Cerebellar nuclear complex (tissue), 1 donor: ENCODE results near the gene SLC37A1.
A peak's percentile ranks its signal among the peaks of the same experiment; 100 is the strongest.

Experiments
- DNase-seq, 2 experiments: peaks; one replicate each; lab custom pipeline; 2025; lab: John Stamatoyannopoulos, UW

SLC37A1 gene

GRCh38 chr21:42479582-42479981, 34.1 kb upstream of the SLC37A1 start:
- DNase-seq: no peak

GRCh38 chr21:42480736-42481135, 32.9 kb upstream of the SLC37A1 start:
- no peak for DNase-seq

- no peak for DNase-seq
Observed at GRCh38 chr21:42481169-42481568, 32.5 kb upstream of the SLC37A1 start.

- DNase-seq: no peak
Observed at GRCh38 chr21:42484966-42485365, 28.7 kb upstream of the SLC37A1 start.

GRCh38 chr21:42486072-42486471, 27.6 kb upstream of the SLC37A1 start:
- DNase-seq: no peak

GRCh38 chr21:42486531-42486930, 27.1 kb upstream of the SLC37A1 start:
- DNase-seq: no peak

GRCh38 chr21:42489006-42489563, 24.6 kb upstream of the SLC37A1 start:
- no peak for DNase-seq

GRCh38 chr21:42489991-42490390, 23.7 kb upstream of the SLC37A1 start:
- no peak for DNase-seq

- DNase-seq: no peak
Observed at GRCh38 chr21:42490720-42491119, 22.9 kb upstream of the SLC37A1 start.

GRCh38 chr21:42491328-42491727, 22.3 kb upstream of the SLC37A1 start:
- no peak for DNase-seq

- no peak for DNase-seq
Observed at GRCh38 chr21:42492201-42492600, 21.5 kb upstream of the SLC37A1 start.

- DNase-seq: no peak
Observed at GRCh38 chr21:42493109-42494060, 20.3 kb upstream of the SLC37A1 start.

- no peak for DNase-seq
Observed at GRCh38 chr21:42495027-42495426, 18.6 kb upstream of the SLC37A1 start.

- no peak for DNase-seq
Observed at GRCh38 chr21:42495765-42496119, 17.9 kb upstream of the SLC37A1 start.

- peak; percentile 98 to 99 for DNase-seq
Observed at GRCh38 chr21:42496120-42496838, 17.4 kb upstream of the SLC37A1 start, which contains the start of gene RSPH1. TSS of gene RSPH1 (minus strand) at chr21:42496224. CDS start at chr21:42496186, 38 bp downstream.

- no peak for DNase-seq
Observed at GRCh38 chr21:42496839-42497202, 16.8 kb upstream of the SLC37A1 start.

- no peak for DNase-seq
Observed at GRCh38 chr21:42498012-42498411, 15.6 kb upstream of the SLC37A1 start.

- DNase-seq: no peak
Observed at GRCh38 chr21:42499444-42500112, 14.1 kb upstream of the SLC37A1 start.

GRCh38 chr21:42500225-42500624, 13.4 kb upstream of the SLC37A1 start:
- DNase-seq: no peak

- no peak for DNase-seq
Observed at GRCh38 chr21:42500736-42501135, 12.9 kb upstream of the SLC37A1 start.

GRCh38 chr21:42503711-42504110, 9.9 kb upstream of the SLC37A1 start:
- DNase-seq: no peak

GRCh38 chr21:42505090-42505726, 8.4 kb upstream of the SLC37A1 start:
- DNase-seq: no peak
